HEK293 (cell line): ENCODE results near the gene MTMR10.

Experiments used
- CTCF ChIP-seq: fragments of 450-650 bp; formaldehyde crosslinking; IDR thresholded peaks from 2 replicates; pipeline ENCODE4 v1.5.1; 2016; ENCODE audit warnings: missing biosample characterization, missing genetic modification characterization
- ZNF501 ChIP-seq: fragments of 450-650 bp; formaldehyde crosslinking; IDR thresholded peaks from 2 replicates; pipeline ENCODE4 v1.5.1; 2016; ENCODE audit warnings: missing biosample characterization, missing genetic modification characterization
- ZNF560 ChIP-seq: fragments of 450-650 bp; formaldehyde crosslinking; IDR thresholded peaks from 2 replicates; pipeline ENCODE4 v1.5.1; 2017; ENCODE audit warnings: missing biosample characterization, missing genetic modification characterization, borderline replicate concordance

DNA sequence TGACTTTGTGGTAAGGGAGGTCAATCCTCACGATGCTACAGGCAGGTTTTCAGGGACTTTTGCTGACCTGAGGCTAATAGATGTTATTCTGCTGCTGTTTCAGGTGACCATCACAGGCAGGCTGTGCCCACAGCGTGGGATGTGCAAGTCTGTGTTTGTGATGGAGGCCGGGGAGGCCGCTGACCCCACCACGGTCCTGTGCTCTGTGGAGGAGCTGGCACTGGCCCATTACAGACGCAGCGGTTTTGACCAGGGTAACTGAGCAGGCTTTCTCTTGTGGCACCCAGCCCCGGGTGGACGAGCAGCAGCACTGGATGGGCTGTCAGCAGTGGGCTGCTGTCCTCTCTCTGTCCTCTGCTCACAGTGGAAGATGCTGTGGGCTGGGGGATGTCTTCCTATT is 65.7 kb downstream of the MTMR10 start:
- TF ChIP-seq ZNF501 (no peak), CTCF (tag by site-specific recombination) (no peak), ZNF560 (tag by site-specific recombination) (no peak)
